Keratinocyte (primary cell): Measurements from ENCODE around the gene MGAT5. TPM values are rescaled to one million over a fixed set of nuclear protein-coding genes. Genes with fewer than 3 reads are reported as not detected.

Experiments
- DNase-seq: peaks from one replicate; pipeline ENCODE4 v3.0.0-alpha.2; 2011; ENCODE audit warnings: low read depth, missing footprints, low spot score
- FAIRE-seq: peaks from 2 replicates; lab custom pipeline; 2011; peaks lifted over from hg19 to GRCh38; lab: Jason Lieb, UNC
- H2AFZ ChIP-seq: 2 replicates; pipeline ENCODE4 v1.6.0; 2012; ENCODE audit warnings: low read length, control low read depth, inconsistent platforms; ENCODE audit not compliant: control insufficient read depth
- H3K27ac ChIP-seq: 2 replicates; pipeline ENCODE4 v1.5.1; 2011; ENCODE audit warnings: low read length; ENCODE audit not compliant: control insufficient read depth, insufficient read depth
- H3K27me3 ChIP-seq: 3 replicates; pipeline ENCODE4 v1.6.0; 2011; ENCODE audit warnings: low read length; ENCODE audit not compliant: control insufficient read depth, insufficient read depth; ENCODE audit errors: extremely low read depth
- H3K36me3 ChIP-seq, 2 experiments: 2 replicates in 1 of 2; 3 replicates in 1 of 2; pipeline ENCODE4 v1.5.1; 2011; ENCODE audit warnings: low read length in 2 of 2, mild to moderate bottlenecking in 1 of 2; ENCODE audit not compliant: control insufficient read depth in 2 of 2, insufficient read depth in 2 of 2; ENCODE audit errors: extremely low read depth in 1 of 2
- H3K4me1 ChIP-seq: 3 replicates; pipeline ENCODE4 v1.5.1; 2011; ENCODE audit warnings: low read length; ENCODE audit not compliant: control insufficient read depth, insufficient read depth; ENCODE audit errors: extremely low read depth
- H3K4me2 ChIP-seq: 3 replicates; pipeline ENCODE4 v1.6.0; 2011; ENCODE audit warnings: low read depth, low read length; ENCODE audit not compliant: control insufficient read depth, insufficient read depth; ENCODE audit errors: extremely low read depth
- H3K4me3 ChIP-seq, 3 experiments: fragments of 200-600 bp in 1 of 3; sonication (generic) in 1 of 3; 2 replicates in 2 of 3; 3 replicates in 1 of 3; pipeline ENCODE4 v1.5.1; 2011 to 2016; ENCODE audit warnings: low read length in 3 of 3, mild to moderate bottlenecking in 3 of 3, control low read depth in 2 of 3, inconsistent platforms in 1 of 3, low read depth in 1 of 3, mixed read lengths in 1 of 3, mixed run types in 1 of 3, moderate library complexity in 1 of 3; ENCODE audit not compliant: control insufficient read depth in 2 of 3, insufficient read depth in 2 of 3; ENCODE audit errors: extremely low read depth in 1 of 3
- H3K79me2 ChIP-seq: 2 replicates; pipeline ENCODE4 v1.6.0; 2012; ENCODE audit warnings: low read length; ENCODE audit not compliant: control insufficient read depth, insufficient read depth
- H3K9ac ChIP-seq: 3 replicates; pipeline ENCODE4 v1.6.0; 2011; ENCODE audit warnings: low read length; ENCODE audit not compliant: control insufficient read depth, insufficient read depth; ENCODE audit errors: extremely low read depth
- H3K9me1 ChIP-seq: 3 replicates; pipeline ENCODE4 v1.6.0; 2011; ENCODE audit warnings: low read length; ENCODE audit not compliant: control insufficient read depth, insufficient read depth; ENCODE audit errors: extremely low read depth
- H3K9me3 ChIP-seq: 2 replicates; pipeline ENCODE4 v1.5.1; 2012; ENCODE audit warnings: low read depth, low read length; ENCODE audit not compliant: control insufficient read depth
- H4K20me1 ChIP-seq: 3 replicates; pipeline ENCODE4 v1.6.0; 2011; ENCODE audit warnings: low read length; ENCODE audit not compliant: control insufficient read depth, insufficient read depth; ENCODE audit errors: extremely low read depth
- CTCF ChIP-seq, 3 experiments: IDR thresholded peaks in 1 of 3; conservative IDR thresholded peaks in 1 of 3; optimal IDR thresholded peaks in 1 of 3; 2 replicates in 2 of 3; 3 replicates in 1 of 3; pipeline versions ENCODE3 to v1.5.1; 2011; ENCODE audit warnings: low read length in 3 of 3, mild to moderate bottlenecking in 3 of 3, moderate library complexity in 2 of 3, control low read depth in 1 of 3, inconsistent platforms in 1 of 3; ENCODE audit not compliant: insufficient read depth in 2 of 3; ENCODE audit errors: extremely low read depth in 1 of 3
- EZH2 ChIP-seq: IDR thresholded peaks from one replicate; pipeline ENCODE4 v1.6.1; 2012; ENCODE audit warnings: inconsistent platforms, mild to moderate bottlenecking, low read length, moderate library complexity
- dilution Hi-C: fragments of 300-500 bp; cut with MboI; formaldehyde crosslinking; loops from one replicate; pipeline ENCODE4 v1.7.0; 2020; ENCODE audit warnings: low sequenced_read_pairs; ENCODE audit not compliant: extremely low pct_ligation_motif_present
- polyA plus RNA-seq, 5 experiments: library from polyadenylated mRNA; depleted of rRNA in 3 of 5; stranded (reverse) in 3 of 5; stranded (forward) in 1 of 5; unstranded in 1 of 5; fragments of >200 nt; gene quantifications; 1 replicate in 1 of 5; 2 replicates in 3 of 5; 3 replicates in 1 of 5; pipeline versions ENCODE4 v1.2.1 to v1.2.3, GENCODE V29; 2011 to 2012; ENCODE audit warnings: missing spikeins in 2 of 5, low read depth in 1 of 5, low replicate concordance in 1 of 5

The MGAT5 gene
- polyA plus RNA-seq, 1 donor (not counting 4 experiments of a cell fraction or from before 2014, with no cell fraction given) = 23.0 TPM

GRCh38 chr2:134500211-134500935 lies 246.5 kb downstream of the MGAT5 start:
- H3K27ac ChIP-seq = no peak overlapping the region
- no peaks in the 10 kb centered on the region for H3K79me2 ChIP-seq
- TF ChIP-seq EZH2 (no peak), CTCF (optimal IDR thresholded peaks at IDR 0.05 in 1 of 3, IDR thresholded peaks at IDR 0.05 in 1 of 3, conservative IDR thresholded peaks at IDR 0.05 in 1 of 3; ENCODE audit: extremely low read depth in 1 of 3, insufficient read depth in 2 of 3, low read length in 3 of 3) (no peak)
- H3K4me3 ChIP-seq = no peak overlapping the region
- FAIRE-seq = no peak
- H2AFZ ChIP-seq = no peak overlapping the region
- H3K9me3 ChIP-seq = no peaks in the 10 kb centered on the region
- no peak overlapping the region for H3K9ac ChIP-seq
- no peaks in the 10 kb centered on the region for H3K9me1 ChIP-seq
- H3K4me2 ChIP-seq = no peak overlapping the region
- DNase-seq = no peak
- dilution Hi-C loops = no loop called here
- H3K36me3 ChIP-seq = no peaks in the 10 kb centered on the region
- H3K27me3 ChIP-seq = peaks cover 7% of the 10 kb centered on the region
- H4K20me1 ChIP-seq = no peaks in the 10 kb centered on the region
- peaks cover 3% of the 10 kb centered on the region for H3K4me1 ChIP-seq

GRCh38 chr2:134501476-134502091 lies 247.7 kb downstream of the MGAT5 start:
- H3K4me3 ChIP-seq = no peak overlapping the region

More at GRCh38 chr2:134501476-134502091, 247.7 kb downstream of the MGAT5 start:
- H3K4me2 ChIP-seq = no peak overlapping the region
- H3K9ac ChIP-seq = no peak overlapping the region
- no peaks in the 10 kb centered on the region for H3K36me3 ChIP-seq
- peaks cover 3% of the 10 kb centered on the region for H3K4me1 ChIP-seq
- no peak overlapping the region for H3K27ac ChIP-seq
- no peak overlapping the region for H2AFZ ChIP-seq
- no peak for DNase-seq
- H3K27me3 ChIP-seq = peaks cover 7% of the 10 kb centered on the region
- H3K79me2 ChIP-seq = no peaks in the 10 kb centered on the region
- H3K9me3 ChIP-seq = no peaks in the 10 kb centered on the region
- no peaks in the 10 kb centered on the region for H3K9me1 ChIP-seq
- dilution Hi-C loops = no loop called here
- no peaks in the 10 kb centered on the region for H4K20me1 ChIP-seq
- FAIRE-seq = no peak
- TF ChIP-seq CTCF (optimal IDR thresholded peaks at IDR 0.05 in 1 of 3, IDR thresholded peaks at IDR 0.05 in 1 of 3, conservative IDR thresholded peaks at IDR 0.05 in 1 of 3; ENCODE audit: extremely low read depth in 1 of 3, insufficient read depth in 2 of 3, low read length in 3 of 3) (no peak), EZH2 (no peak)
